Measurements from ENCODE around the gene HOXA11.

HOXA11 gene

DNA sequence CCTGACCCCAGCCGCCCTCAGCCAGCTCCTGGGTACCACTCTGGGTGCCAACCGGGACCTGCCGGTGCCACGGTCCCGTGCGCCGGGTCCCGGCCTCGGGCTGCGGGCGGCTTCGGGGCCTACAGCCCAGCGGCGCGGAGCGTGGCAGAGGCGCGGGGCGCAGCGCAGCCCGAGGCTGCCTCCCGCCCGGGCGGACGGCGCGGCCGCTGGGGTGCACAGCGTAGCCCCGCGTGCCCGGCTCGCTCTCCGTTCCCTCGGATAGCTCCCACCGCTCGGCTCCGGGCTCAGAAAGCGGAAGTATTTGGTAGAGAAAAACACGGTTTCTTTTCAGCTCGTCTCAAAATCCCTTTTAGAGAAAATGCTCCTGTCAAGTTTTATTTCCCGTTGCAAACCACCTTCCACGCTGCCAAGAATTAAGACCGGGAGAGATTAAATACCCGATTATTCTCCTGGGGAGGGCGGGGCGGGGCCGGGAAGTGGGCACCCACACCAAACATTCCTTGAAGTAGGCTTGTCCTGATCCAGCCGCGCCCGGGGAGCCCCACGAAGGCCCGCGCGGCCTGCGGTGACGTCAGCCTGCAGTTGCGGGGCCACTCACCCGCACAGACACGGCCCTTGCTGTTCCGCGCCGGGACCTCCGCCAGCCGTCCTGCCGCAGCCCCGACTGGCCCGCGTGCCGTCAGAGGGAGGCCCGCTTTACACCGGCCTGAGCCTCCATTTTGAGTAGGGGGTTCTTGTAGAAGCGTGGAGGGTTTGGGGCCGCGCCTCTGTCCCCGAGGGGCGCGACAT is 7.7 kb upstream of the HOXA11 start:
- no peak for DNase-seq (ENCODE audit: low read depth in 2 of 2)

DNA sequence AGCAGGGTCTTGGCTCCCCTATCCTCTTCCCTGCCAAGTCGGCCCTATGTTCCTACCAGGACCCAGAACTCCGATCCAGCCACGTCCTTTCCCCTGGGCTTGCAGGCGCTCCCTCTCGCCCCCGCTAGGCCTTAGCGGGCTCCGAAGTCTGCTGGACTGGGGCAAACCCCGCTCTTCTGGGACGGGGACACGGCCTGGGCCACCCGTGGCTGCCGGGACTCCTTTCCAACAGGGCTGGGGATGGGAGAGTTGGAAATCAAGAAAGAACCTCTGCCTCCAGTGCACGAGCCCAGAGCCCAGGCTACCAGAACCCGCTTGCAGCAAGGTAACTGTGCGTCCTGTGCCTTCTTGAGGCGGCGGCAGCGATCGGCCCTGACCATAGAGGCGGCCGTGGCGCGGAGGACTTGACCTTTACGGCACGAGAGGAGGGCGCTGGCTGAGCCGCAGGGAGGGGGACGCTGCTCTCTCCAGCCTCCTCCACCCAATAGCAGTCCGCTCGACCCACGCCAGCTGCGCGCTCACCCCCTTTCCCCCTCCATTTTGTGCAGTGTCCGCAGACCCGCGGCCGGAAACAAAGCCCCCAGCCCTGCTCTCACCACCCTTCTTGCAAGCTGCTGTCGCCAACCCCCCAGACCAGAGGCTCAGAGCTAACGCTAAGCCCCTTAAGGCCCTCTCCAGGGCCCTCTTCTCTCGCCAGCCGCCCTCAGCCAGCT is 7.0 kb upstream of the HOXA11 start:
- no peak for DNase-seq (ENCODE audit: low read depth in 2 of 2)

DNA sequence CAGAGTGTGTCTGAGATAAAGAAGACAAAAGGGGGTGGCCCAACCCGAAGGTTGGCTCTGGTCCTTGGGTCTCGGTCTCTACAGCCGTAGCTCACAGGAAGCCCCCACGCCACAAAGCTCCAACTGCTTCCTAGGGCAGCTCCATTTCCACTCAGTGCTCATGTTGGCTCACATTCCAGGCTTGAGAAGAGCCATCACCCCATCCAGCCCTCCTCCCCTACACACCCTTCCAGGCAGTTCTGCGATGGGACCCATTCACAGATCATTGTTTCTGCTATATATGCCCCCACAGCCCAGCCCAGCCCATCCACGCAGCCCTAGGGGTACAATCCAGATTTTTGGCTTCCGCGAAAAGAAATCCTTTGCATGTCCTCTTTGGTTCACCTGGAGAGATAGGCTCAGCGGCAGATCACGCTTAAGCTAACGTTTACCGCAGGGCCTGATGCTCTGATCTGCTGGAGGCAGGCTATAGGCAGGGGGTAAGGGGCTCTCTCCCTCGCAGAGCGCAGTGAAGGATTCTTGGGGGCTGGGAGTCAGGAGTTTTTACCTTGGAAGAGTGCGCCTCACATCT is 6.2 kb upstream of the HOXA11 start:
- no peak for DNase-seq (ENCODE audit: low read depth in 2 of 2)

DNA sequence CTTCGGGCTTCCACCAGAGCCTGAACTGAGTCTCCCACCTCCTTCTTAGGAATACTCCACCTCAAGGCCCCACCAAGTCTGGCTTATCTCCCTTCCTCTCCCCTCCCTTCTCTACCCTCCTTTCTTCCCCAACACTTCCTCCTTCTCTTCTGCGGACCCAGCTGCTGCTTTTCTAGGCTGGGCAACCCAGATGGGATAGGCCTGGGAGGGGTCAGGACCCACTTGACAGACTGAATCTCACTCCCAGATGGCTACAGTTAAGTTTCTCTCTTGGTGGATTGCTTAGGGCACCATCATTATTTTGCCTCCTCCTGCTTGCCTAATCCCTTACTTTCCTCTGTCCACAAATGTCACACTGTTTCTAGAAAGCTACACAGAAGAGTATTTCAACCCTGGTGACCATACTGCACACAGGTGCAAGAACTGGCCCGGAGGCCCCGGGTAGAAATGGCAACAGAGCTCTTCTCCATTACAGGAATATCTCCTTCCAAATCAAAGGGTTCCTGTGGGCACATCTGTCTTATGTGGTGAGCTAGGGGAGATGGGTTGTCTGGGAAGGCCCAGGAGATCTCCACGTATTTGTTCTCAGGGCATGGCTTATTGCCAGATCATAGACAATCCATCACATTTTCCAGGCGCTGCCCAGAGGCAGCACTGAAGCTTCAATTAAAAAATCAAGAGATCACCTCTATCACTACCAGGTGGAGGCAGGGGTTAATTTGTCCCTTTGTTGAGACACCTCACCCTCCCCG is 5.1 kb upstream of the HOXA11 start:
- no peak for DNase-seq (ENCODE audit: low read depth in 2 of 2)

DNA sequence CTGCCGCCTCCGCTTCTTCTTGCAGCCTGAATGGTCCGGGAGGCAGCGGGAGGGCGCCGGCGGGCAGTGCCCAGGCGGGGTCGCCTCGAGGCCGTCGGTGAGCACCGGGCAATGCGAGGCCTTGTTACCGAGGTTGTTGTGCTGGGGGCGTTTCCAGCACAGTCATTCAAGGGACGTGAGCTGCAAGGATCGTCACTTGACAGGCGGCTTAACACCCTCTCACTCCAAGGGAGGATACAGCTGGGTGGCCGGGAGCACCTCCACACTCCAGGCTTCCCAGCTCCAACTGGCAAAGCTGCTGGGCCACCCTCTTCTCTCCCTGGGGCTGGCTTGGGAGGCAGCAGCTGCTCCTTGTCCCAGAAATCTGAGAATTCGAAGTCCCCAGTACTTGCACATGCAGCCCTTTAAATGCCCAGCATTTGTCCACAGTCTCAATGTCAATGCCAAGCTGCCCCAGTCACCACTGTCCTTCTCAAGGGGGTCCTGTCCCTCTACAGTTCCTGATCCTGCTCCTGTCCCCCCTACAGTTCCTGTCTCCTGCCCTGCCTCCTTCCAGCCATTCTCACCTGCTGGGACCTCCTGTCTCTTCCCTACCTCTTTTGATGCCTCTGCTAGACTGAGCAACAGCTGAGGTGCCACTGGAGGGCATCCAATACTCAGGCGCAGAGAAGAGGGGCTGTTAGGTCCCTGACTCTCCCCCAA is 4.4 kb upstream of the HOXA11 start:
- no peak for DNase-seq (ENCODE audit: low read depth in 2 of 2)

DNA sequence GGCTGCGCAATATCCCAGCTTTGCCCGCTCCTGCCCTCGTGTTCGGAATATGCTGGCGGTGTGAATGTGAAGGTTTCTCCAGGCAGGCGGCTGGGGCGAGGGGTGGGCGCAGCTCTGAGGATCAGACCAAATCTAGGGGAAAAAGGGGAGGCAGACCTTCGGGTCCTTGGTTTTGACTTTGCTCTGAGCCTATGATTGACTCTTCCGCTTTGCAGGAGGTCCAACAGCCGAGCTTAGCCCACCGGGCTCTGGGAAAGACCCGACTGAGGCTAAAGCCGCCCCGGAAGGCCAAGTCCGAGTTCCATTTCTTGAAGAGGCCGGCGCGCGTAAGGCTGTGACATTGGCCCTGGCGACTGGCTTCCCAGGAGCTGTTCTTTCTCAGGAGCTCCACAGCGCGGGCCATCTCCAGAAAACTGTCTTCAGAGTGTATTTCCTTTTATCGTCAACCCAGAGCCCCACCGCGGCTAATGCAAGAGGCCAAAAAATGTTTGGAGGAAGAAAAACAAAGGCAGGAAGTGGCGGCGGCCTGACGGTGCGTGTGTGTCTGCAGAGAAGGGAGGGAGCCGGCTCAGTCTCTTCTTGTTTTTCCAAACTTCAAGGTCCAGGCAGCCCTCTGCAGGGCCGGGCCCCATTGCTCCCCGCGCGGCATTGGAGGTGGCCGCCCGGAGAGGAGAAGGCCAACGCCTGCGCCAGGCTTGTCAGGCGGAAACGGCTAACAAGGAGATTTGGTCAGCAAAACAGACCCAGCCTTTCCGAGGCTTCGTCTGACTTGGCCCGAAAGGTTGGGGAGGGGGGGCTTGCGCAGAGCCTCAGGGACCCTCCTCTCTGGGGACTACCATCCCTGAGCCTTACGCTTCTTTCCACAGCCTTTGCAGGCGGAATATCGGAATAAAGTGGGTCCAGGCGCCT is 3.6 kb upstream of the HOXA11 start:
- no peak for DNase-seq (ENCODE audit: low read depth in 2 of 2)

DNA sequence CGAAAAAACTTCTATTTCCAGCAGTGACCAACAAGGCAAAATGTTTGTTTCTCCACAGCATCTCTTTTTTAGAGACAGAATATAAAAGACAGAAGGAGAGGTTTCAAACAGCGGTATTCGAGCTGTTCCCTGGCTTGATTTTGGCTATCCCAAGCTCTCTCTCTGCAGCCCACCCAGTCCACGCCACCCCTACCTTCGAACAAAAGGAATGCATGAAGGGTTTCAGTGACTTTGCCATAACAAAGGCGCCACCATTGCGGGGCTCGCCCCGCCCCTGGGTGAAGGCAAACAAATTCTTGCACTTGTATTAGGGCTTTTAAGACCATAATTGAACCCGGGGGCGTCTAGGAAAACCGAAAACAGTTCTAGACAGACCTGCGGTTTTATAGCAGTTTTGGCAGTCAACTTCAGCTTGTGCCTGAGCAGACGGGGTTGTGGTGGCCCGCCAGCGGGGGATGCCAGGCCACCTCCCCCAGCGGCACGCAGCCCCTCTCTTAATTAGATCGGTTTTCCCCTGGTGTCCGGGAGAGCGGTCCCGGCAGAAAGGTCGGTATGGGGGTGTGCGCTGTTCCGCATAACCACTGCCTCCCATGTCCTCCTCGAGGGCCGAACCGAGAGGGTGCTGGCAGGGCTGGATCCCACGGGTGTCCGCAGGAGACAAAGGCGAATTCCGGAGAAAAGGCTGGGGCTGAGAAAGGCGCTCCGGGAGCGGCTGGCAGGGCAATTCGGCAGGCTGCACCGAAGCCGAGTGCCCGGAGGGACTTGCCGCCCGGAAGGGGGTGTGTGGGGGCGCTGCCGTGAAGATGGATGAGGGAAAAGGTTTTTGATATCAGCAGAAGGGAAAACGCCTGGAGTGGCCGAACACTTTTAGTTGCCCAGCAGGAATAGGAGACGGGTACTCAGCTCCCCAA is 2.7 kb upstream of the HOXA11 start:
- DNase-seq (ENCODE audit: low read depth in 2 of 2): no peak

DNA sequence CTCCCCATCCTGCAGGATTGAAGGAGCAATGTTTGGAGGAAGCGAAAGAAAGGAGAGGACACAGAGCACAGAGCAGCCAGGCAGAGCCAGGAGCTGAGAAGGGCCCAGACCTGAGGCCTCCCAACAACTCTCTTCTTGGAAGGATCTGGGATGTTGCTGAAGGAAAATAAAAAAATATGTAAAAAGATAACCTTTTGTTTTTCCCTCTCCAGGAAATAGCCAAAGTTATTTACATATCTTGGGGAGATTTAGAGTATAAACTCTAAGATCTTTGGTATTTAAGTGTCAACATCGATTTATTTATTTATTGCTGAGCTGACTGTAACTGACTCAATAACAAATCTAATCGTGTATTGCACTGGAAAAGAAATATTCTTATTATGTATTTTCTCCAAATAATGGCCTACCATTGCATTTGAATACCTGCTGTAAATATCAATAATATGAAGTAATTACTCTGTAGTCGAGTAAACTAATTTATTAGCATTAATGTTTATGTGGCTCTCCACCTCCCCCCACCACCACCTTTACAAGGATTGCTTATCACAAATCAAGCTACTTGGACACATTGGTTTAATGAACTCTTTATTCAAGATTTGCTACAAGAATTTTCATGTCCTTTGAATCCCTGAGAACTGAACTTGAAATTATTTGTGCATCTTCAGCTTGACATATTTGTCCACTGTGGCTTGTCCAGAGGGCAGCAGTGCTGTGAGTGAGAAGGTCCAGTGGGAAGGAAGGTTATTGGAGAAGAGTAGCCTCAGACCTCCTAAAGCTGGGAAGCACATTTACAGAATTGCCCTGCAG is 1.8 kb upstream of the HOXA11 start:
- no peak for DNase-seq (ENCODE audit: low read depth in 2 of 2)

DNA sequence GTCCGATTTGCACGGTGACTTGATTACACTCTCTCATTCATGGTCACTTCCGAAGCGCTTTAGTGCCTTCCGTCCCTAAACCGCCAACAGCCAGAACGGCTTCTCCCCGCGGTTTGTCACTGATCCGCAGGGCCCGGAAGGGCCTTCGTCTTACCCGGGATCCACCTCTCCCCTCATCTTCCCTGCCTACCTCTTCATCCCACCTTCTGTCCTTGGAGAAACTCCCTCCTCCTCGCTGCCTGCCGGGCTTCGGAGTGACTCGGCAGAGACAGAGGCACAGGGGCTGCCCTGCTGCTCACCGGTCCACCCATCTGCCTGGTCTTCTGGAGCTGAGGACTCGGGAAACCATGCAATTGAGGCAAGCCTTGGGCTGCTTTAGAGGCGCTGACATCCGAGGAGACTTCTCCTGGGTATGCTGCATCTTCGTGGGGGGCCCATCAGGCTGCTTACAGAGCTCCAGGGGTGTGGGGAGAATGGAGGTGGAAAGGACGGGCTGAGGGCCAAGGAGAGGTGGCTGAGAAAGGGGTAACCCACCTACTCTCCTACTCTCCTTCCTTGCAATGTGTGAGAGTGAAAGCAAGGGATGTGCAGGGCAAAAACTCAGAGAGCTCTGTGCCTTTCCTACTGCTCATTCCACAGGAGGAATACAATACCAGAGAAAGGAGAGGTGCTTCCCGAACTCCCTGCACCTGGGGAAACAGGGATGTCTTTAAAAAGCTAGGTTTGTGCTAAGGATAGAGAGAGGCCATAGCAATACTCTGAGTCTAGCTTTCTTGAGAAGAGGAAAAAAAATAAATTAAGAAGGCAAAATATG is 1.0 kb upstream of the HOXA11 start:
- no peak for DNase-seq (ENCODE audit: low read depth in 2 of 2)

DNA sequence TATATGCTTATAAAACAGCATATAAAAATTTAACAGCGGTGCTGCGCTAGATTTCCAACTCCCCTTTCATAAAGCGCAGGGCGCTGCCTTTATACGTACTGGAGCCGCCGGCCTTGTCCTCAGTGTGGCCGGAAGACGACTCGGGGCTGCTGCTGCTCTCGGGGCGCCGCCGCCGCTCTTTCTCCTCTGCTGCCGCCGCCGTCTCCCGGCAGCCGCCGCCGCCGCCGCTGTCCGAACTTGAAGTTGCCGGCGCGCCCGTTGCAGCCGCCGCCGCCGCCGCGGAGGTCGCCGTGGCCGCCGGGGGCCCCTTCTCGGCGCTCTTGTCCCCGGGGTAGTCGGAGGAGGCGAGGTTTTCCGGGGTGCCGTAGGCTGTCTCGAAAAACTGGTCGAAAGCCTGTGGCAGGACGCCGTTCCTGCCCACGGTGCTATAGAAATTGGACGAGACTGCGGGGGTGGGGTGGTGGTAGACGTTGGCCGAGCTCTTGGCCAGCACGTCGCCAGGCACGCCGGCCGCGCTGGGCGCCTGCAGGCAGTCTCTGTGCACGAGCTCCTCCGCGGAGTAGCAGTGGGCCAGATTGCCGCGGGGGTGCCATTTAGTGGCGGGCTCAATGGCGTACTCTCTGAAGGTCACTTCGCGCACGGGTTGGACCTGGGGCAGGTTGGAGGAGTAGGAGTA is 557 bp downstream of the HOXA11 start:
- DNase-seq (ENCODE audit: low read depth in 2 of 2): no peak

DNA sequence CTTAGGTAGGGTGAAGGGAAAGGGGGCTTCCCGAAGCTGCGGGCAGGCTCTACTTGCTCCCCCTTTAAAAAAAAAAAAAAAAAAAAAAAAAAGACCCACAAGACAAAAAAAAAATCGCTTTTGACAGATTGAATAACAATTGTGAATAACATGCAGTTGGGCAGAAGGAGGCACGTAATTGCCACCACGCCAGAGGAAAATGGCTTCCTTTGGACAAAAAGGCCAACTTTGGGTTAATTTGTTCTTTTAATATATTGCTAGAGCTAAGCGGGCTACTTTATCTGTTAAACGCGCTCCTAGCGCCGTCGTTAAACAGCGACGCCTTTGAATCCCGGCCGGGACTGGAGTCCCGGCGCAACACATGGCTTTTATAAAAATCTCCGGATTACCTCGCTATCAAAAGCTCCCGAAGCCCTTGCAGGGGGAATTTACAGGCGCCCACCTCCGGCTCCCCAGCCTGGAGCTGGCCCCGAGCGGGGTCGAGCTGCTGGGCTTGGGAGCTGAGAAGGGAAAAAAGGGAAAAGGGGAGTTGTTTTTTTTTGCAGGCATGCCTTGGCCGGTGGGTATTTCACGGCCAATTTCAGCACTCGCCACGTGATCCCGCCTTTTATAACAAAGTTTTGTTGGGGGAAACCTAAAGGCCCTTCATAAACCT is 1.2 kb downstream of the HOXA11 start:
- no peak for DNase-seq (ENCODE audit: low read depth in 2 of 2)

DNA sequence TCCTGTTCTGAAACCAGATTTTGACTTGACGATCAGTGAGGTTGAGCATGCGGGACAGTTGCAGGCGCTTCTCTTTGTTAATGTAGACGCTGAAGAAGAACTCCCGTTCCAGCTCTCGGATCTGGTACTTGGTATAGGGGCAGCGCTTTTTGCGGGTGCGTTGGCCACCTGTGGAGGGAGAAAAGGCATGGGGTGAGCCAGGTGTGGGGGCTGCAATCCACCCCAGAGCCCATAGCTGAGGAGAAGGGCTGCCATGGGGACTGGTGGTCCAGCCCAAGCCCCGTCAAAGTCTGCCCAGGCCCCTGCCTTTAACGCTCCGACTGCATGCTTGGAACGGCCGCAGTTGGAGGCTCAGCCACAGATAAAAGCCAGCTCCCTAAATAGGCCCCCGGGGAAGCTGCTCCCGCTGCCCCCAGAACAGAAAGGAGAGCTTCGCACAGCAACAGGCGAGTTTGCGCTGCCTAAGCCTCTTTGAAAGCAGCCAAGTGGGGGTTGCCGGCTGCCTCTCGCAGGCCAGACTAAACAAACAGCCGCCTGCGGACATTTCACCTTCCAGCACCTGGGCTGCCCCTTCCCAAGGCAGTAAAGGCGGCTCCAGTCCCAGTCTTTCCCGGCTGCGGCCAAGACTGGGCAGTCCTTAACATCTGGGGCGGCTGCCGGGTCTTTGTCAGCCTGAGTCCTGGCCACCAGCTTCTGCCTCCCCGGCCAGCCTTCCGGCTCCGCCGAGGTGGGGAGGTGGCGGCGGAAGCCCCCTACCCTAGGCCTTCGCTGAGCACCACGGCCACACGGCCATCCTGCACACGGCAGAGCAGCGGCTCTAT is 2.0 kb downstream of the HOXA11 start:
- DNase-seq (ENCODE audit: low read depth in 2 of 2): no peak

DNA sequence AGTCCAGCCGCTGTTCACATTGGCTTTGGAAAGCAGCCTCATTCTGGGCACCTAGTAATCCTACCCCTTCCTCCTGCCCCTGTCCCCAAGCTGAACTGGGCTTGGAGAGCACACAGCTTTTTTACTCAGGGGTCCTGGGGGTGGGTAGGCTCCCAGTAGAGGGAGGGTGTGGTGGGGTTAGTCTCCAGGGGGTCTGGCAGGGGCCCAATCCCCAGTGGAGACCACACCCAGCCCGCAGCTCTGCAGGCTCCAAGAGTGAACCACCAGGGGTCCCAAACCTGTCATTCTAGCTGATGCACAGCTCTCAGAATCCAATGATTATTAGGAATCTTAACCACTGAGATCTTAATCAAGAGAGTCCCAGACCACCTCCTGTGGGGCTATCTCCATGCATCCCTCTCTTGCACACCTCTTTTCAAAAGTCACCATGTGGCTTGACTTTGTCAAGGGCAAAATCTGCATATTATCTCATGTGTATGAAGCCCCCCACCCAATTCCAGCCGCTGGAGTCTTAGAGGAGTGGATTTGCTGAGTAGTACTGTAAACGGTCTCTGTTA is 2.7 kb downstream of the HOXA11 start:
- no peak for DNase-seq (ENCODE audit: low read depth in 2 of 2)

DNA sequence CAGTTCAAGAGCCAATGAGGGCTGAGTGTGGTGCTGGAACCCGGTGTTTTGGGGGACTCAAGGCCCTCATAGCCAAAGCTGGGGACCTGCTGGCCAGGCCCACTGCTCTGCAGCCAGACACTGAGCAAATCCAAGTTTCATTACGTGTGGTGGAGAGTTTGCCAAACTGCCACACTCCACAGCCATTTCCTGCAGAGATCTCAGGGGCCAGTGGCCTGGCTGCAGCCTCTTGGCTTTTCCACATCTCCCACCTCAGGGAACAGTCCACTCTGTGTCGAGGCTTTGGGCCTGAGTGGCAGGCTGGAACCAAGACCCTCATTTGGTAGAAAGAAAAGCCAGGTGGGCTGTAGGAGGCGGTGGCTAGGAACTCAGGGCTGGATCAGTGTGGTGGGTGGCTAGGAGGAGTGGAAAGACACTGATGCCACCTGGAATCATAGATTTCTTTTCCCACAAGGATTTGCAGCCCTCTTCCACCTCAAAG is 3.2 kb downstream of the HOXA11 start:
- DNase-seq (ENCODE audit: low read depth in 2 of 2): no peak
